CMK (cell line): ENCODE data around the gene KCNF1.
"Not testable (repeated sequence)": the region's sequence is repeated elsewhere in the genome, so short reads cannot be mapped to it uniquely, and the experiment has no call there.

Source experiments
- DNase-seq: peaks from one replicate; pipeline ENCODE4 v3.0.0-alpha.2; 2010; ENCODE audit warnings: low read depth

KCNF1 gene

DNA sequence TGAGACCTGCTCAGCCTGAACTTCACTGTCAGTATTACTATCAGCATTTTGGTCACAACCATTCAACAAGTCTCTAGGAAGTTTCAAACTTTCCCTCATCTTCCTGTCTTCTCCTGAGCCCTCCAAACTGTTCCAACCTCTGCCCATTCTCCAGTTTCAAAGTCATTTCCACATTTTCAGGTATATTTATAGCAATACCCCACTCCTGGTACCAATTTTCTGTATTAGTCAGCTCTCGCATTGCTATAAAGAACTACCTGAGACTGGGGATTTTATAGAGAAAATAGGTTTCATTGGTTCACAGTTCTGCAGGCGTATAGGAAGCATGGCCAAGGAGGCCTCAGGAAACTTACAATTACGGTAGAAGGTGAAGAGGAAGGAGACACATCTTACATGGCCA, 27.3 kb downstream of the KCNF1 start:
- no peak for DNase-seq

DNA sequence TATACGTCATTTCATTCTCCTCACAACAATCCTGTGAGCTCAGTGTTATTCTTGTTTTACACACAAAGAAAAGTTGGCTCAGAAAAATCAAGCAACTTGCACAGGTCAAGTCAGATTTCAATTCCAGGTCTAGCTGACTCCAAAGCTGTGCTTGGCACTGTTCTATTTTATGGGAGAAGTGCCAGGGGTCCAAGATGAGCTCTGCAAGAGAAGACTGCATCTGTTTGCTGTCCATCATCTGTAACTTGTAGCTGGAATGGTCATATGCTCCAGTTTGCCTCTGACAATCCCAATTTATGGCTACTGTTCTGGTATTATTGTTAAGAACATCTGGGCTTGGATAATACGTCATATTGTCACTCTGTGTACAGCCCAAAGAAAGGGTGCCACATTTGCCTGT, 28.9 kb downstream of the KCNF1 start:
- DNase-seq: no peak

DNA sequence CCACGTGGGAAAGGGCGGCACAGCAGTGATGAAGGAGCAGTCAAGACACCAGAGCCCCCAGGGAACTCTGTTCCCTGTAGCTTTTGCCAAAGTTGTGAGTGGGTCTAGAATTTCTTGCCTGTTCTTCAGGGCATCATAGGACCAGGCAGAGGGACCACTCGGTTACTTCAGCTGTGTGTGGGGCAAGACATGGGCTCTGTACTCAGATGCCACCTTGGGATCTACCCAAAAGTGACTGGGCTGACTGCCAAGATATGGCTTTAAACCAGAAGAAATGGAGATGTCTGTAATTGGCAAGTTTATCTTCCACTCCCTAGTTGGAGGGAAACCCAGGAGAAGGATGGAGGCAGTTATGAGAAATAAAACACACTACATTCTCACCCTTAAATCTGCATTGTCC, 29.6 kb downstream of the KCNF1 start:
- DNase-seq: no peak

DNA sequence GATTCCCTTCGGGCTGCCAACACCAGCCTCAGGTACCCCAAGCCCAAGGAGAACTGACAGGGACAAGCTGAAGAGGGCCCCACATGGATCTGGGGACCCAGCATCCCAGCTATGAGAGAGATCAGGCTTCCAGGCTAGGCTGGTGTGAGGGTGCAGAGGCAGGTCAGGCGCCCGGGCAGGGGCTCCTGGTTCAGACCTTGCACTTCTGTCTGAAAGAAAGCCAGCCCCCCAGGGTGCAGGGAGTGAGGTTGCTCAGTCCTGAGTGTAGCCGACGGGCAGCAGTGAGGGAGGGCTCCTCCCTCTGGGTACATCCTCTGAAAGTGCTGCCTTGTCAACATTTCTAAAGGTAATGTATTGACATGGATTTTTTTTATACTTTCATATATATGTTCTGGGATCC, 33.1 kb downstream of the KCNF1 start:
- no peak for DNase-seq

DNA sequence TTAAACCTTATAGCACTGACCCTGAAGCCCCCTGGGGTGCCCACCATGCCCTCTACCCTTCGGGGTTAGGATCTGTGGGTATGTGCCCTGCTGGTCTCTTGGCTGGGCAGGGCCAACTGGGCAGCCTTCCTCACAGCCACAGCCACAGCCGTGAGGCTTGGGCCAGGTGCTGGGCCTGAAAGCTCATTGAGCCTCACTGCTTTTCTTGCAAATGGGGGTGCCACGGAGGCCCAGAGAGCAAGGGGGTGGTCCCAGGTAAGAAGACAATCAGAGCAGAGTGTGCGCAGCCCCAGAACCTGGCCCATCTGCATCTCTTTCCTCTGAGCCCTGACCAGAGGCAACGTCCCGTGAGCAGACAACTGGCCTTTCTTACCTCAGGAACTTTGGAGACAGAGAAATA, 34.7 kb downstream of the KCNF1 start:
- no peak for DNase-seq

DNA sequence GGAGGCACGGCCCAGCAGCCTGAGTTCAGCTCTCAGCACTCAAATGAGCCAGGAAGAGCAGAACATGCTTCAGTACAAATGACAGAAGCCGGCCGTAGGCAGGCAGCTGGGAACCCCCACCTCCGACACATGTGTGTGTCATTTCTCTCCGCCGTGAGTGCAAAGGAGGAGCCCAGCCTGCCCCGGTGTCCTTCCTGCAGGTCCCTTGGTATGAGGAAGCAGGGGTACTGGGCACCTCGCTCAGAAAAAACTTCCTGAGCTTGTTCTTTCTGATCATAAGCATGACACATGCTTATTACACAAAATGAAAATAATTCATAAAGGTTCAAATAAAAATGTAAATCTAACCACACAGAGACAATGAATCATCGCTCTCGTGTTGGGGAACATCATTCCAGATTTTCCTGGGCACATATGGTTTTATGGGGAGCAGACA, 35.3 kb downstream of the KCNF1 start:
- no peak for DNase-seq

DNA sequence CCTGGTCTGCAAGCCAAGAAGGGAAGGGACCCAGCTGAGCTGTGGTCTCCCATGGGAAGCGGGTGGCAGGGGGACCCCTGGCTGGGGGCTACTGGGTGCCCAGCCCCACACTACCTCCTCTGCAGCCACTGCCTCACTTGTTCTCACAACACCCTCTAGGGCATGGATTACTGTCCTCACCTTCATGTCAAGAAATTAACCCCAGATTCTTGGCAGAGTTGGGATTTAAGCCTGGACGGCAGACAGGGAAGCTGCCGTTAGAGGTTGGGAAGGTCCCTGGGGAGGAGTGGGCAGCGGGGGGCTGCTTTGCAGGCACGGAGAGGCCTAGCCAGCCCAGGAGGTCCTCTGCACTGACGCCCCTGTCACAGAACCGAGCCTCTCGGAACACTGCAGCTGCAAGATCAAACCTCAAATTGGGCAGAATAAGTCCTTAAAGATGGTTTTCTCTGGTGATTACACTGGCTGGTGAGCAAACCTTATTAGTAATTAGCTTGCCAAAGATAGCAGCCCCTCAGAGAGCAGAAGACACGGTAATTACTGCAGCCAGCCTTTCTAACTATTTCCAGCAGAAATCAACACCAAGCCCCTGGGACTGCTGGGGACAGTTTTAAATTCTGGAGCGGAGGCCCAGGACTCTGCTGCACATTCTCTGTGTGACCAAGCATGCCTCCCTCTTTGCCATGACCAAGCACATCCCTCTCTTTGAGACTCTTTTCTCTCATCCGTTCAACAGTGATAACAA, 35.9 kb downstream of the KCNF1 start:
- no peak for DNase-seq

DNA sequence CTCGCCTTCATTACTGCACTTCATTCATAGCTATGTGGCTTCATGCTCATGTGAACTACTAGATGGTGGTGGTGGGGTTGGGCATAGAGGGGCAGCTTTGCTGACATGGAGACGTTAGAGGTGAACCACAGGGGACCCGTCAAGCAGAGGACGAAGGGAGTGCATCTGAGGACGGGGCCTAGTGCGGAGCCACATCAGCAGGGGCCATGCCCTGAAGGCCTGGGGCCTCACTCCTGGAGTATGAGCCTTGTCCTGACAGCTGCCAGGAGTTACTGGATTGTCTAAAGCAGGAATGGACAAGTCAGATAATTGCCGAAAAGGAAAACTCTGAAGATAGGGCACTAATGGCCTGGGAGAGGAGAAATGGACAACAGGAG, 36.4 kb downstream of the KCNF1 start:
- DNase-seq: no peak

DNA sequence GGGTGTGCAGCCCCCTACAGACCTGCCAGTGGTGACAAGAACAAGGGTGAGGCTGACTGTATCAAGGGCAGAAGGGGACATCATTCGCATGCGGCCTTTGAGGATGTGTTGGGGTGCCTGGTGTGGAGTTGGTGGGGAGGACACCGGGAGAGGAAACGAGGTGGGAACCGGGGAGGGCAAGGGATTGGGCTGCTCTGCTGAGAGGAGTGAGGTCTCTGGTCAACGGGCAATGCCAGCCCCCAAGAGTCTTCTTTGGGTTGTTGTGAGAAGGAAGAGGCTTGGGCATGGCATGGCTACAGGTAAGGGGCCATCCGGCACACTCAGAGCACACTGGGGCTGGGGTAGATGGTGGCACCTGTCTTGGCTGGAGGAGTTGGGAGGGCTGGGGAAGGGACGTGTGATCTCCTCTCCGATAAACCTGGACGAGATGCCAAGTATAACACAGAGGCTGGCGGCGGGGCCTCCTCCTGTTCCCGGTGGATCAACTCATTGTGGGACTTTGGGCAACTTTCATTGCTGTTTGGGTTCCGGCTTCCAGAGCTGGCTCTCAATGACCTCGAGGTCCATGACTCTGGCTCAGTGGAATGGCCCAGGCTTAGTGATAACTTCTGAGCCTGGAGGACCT, 37.0 kb downstream of the KCNF1 start:
- no peak for DNase-seq

DNA sequence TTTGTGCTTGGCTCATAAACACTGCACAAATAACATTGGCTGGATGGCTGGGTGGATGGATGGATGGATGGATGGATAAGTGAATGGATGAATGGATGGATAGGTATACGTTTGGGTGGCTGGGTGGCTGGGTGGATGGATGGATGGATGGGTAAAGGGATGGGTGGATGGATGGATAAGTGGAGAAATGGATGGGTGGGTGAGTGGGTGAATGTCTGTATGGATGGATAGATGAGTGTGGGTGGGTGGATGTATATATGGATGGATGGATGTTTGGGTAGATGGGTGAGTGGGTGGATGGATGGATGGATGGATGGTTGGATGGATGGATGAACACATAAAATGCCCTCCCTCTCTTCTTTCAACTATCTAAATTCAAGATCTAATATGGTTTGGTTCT, 38.1 kb downstream of the KCNF1 start:
- DNase-seq: no peak

DNA sequence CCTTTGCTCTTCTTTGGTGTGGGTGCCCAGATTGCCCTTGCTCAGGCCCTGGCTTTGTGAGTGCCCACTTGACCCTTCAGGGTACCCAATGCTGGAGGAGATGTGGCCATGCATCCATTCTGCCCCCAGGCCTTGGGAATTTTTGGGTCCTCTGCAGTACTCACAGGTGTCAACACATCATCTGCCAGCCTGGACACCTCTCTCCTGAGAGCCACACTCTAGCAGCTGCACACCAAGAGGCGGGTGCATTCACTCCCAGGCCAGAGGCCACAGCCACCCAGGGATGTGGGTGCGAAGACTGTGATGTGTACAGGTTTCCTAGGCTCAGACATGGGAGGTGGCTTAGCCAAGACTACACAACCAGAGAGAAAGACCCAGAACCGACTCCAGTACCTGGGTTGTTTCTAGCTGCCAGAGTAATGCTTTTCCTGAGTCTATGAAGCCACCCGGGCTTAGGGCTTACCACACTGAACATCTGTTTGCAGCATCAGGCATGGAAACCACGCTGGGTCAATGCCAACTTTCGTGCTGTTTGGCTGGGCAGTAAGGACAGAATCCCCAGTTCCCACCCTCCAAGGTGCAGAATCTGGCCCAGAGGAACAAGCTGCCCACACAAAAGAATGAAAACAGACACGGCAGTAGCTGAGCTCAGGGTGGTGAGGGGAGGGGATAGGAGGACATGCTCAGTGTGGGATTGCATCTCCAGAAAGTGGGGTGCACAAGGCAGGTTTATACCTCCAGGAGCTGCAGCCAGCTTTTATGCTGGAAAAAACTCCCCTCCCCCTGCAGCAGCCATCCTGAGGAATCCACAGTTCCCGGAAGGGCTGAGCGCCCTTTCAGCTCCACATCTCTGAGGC, 40.1 kb downstream of the KCNF1 start:
- DNase-seq: no peak

DNA sequence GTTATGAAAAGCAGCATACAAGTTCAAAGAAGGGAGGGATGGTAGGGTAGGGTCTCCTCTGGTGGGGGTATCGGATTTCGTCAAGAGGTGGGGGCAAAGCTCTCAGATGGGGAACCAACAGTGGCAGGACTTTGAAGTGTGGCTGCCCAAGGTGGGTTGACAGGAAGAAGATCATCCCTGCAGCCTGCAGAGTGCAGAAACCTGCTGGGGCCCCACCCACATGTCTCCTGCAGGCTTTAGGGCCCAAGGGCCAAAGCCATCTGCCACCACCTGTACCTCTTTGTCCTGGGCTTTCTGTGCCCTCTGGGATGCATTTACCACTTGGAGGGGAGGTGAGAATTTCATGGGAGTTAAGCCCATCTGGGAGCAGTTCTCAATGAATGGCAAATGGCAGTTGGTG, 42.7 kb downstream of the KCNF1 start:
- DNase-seq: no peak

DNA sequence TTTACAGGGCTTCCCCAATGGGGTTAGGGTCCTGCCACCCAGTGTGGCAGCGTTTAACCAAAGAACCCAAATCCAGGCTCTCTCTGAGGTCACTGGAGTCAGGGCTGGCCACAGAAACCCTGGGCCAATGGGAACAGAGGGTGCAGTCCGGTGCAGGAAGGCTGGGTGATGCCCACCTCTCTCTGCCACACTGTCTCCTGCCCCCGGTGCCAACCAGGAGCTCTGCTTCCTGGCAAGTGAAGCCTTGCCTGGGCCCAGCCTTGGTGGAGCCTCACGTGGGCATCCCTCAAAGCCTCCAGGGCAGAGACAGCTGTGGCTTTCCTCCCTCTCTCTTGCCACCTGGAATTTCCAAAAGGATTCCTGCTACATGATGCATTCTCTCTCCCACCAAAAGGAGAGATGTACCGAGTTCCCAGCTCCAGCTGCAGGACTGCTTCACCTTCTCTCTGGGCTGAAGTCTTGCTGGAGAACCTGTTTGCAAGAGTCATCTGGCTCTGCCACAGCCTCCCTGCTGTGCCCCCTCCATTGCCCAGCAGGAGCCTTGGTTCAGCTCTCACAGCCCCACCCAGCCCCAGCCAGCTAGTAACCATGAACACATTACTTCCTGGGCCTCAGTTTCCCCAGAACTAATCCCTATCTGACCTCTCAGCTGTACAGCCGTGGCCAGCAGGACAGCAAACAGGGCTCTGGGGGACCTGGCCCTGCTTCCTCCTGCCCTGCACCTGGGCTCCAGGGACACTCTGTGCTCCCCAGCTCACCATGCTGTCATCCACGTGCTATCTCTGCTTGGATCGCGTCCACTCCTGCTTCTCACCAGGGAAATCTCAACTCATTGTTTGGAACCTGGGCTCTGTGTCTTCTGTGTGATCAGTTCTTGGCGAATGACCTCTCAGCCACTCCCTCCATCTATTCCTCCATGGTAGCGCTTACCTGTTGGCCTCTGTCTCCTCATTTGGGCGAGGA, 43.4 kb downstream of the KCNF1 start:
- DNase-seq: no peak

DNA sequence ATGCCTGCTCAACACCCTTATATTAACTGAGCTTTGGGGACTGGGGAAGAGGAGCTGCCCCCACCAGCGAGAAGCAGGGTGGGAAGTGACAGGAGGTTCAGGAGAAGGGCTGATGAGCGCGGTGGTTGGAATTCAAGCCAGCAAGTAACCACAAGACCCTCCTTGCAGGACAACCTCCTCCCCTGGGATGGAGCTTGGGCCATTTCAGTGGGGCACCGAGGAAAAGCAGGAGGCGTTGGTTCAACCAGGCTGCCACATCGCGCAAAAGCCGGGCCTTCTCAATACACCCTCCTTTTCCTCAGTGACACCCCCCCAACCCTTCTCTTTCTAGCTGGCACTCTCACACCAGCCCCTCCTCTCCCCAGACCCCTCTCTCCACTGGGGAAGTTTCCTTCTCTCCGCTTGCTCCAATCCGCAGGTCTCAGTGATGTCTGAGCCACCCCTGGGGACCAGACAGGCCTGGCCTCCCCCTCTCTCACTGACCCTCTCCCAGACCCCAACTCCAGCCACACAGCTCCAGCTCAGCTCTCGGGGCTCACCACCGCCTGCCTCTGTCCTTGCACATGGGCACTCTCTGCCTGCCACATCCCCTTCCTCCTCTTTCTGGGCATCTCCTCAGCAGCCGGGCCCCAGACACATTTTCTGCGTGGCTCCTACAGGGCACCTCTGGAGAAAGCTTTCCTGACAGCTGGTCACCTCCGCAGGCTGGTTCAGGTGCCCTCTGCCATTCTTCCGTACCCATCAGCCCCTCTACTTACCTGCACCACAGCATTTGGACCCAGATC, 44.5 kb downstream of the KCNF1 start:
- no peak for DNase-seq

DNA sequence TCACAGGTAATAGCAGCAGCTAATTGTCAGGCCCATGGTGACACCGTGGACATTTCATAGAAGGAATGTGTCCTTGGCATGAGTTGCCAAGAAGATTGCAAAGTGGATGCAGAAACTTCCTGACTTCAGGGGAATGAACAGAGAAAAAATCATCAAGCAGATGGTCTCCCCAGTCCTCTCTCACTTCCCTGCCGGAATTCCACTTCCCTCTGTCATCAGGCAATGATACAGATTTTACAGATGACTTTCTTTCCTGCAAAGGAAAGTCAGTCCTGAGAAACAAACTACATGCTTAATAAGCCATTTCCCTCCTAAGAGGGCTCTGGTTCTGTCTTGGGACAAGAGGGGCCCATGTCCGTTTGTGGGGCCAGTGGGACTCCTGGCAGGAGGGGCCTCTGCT, 45.7 kb downstream of the KCNF1 start:
- no peak for DNase-seq

DNA sequence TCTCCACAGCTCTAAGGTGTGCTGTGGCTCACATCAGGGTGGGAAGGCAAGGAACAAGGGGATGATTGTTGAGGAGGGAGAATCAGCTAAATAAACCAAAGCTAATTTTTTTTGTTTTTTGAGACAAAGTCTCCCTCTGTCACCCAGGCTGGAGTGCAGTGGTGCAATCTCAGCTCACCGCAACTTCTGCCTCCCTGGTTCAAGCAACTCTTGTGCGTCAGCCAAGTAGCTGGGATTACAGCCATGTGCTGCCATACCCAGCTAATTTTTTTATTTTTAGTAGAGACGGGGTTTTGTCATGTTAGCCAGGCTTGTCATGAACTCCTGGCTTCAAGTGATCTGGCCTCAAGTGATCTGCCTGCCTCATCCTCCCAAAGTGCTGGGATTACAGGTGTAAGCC, 46.7 kb downstream of the KCNF1 start:
- DNase-seq: not testable (repeated sequence)

DNA sequence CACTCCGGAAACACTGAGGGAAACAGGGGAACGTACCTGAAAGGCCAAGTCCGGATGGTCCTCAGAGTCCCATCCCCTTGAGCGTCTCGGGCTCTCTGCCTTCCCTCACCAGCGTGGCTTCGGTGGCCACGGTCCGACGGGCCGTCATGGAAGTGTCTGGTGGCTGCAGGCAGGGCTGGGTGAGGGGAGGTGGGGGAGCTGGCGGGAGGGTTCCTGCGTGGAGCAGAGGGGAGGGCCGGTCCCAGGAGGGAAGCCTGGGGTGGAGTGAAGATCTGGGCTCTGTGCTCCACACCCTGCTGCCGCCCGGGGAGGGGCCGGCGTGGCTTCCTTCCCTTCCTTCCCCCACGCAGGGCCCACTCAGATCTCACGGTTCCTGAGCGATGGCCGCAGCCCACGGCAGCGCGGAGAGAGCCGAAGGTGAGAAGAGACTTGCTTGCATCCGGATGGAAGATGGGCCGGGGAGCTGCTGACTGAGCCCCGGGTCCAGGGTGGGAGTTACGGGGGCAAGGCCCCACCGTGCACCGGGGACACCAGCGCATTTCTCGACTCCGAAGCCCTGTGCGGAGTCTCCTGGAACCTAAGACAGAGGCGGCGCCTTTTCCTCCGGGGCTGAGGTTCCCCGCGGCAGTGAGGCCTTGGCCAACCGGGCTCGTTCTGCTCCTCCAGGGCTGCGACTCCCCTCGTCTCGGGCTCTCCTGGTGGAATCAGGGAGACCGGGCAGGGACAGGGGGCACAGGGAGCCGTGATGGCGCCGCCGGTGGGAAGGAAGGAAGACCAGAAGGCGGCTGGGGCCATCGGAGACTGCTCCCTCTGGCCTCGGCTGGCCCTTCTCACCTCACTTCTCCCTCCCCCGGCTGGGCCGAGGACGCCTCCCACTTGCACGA, 49.1 kb downstream of the KCNF1 start:
- DNase-seq: no peak

DNA sequence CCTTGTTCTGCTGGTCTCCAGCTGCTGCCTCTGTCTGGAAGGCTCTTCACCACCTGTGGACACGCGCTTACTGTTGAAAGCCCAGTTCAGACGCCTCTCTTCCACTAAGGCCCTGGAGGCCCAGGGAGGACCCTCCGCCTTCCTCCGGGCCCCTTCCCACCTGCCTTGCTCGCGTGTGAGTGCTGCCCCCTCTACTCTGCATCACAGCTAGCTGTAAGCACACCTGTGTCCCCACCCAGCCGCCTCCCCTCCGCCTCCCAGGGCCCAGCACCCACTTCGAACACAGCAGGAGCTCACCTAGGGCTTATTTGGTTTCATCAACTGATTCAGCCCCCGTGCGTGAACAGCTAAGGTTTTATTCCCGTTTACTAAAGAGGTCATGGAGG, 49.7 kb downstream of the KCNF1 start:
- DNase-seq: no peak

DNA sequence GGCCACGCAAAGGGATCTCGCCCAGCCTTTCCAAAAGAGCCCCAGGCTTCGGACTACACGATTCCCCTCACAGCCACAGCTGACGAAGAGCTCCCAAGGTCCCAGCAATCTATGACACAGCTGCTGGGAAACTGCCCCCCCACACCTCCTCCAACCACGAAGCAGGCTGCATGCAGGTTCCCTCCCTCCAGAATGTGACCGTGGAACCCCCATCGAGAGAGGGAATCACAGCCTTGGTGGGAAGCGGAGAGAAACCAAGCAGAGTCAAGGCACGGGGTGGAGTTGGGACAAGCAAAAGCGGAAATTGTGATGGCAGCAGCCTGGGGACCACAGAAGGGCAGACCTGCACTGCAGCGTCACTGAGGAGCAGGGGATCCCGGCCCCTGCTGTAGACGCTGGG, 50.3 kb downstream of the KCNF1 start:
- no peak for DNase-seq

DNA sequence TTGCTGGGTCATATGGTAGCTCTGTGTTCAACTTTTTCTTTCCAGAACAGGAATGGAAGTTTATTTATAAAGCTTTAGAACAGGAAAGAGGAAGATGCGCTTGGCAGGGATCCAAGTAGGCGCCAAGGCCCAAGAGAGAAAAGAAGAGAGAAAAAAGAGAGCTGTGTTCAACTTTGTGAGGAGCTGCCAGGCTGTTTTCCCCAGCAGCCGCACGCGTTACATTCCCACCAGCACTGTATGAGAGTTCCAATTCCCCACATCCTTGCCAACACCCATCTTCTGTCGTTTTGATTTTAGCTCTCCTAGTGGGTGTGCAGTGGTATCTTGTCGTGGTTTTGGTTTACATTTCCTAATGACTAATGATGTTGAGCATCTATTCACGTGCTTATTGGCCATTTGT, 51.4 kb downstream of the KCNF1 start:
- DNase-seq: no peak
